Kasumi-1 (cell line): Measurements from ENCODE around the gene SLC2A10.

Experiments
- DNase-seq, 2 experiments: peaks; one replicate each; lab custom pipeline; 2025; lab: John Stamatoyannopoulos, UW

The SLC2A10 gene

DNA sequence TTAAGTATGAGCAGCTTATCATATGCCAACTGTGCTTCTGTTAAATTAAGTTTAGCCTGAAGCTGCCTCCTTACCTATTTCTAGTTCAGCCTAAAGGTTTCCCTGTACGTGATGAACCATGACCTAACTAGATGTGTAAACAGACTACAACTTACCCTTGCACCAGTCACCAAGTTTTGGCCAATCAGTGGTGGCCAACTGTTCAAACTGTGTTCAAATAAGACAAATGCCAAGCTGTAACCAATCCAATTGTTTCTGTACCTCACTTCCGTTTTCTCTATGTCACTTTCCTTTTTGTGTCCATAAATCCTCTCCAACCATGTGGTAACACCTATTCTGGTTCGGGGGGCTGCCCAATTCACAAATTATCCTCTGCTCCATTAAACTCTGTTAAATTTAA, 6.0 kb upstream of the SLC2A10 start:
- DNase-seq, result no peak

DNA sequence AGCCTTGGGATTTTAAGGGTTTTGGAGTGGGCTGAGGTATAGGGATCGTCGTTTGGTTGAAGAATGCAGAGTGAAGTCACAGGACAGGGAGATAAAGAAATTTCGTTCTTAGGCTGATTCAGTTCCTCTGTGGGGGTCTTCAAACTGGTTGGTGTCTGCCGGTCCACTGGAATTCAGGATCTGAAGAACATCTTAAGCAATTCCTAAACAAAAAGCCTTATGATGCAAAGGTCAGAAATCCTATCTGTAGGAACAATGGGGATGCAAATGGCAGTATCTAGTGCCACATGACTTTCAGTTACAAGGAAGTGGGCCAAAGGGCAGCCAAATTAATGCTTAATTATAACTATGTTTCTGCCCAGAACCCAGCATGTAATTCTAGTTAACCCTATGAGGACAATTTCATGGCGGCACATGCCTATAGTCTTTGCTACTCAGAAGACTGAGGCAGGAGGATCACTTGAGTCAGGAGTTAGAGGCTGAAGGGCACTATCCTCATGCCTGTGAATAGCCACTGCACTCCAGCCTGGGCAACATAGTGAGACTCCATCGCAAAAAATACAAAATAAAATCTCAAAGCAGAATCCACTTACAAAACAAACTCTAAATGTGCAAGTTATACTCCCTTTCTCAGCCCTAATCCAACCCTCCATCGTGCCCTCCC, 4.6 kb upstream of the SLC2A10 start:
- DNase-seq, result no peak

DNA sequence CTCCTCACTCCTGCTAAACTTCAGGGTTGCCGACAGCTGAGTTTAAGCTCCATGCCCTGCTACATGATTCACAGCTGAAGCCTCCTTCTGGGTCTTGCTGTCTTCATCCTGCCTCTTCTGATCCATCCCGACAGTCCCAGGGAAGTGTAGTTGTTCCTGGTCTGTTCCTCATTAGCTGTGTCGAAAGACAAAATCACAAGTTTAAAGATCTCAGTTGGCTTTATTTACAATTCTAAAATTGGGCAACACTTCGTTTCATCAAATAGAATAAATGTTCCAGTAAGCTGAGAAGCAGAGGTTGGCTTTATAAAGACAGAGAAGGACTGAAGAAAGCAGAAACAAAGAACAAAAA, 4.1 kb upstream of the SLC2A10 start:
- no peak for DNase-seq

GRCh38 chr20:46706242-46706641, 3.2 kb upstream of the SLC2A10 start:
- no peak for DNase-seq

- no peak for DNase-seq
Measured at GRCh38 chr20:46708172-46708860, 1.1 kb upstream of the SLC2A10 start.

- DNase-seq, result no peak
Measured at GRCh38 chr20:46709055-46709458, 392 bp upstream of the SLC2A10 start.

DNA sequence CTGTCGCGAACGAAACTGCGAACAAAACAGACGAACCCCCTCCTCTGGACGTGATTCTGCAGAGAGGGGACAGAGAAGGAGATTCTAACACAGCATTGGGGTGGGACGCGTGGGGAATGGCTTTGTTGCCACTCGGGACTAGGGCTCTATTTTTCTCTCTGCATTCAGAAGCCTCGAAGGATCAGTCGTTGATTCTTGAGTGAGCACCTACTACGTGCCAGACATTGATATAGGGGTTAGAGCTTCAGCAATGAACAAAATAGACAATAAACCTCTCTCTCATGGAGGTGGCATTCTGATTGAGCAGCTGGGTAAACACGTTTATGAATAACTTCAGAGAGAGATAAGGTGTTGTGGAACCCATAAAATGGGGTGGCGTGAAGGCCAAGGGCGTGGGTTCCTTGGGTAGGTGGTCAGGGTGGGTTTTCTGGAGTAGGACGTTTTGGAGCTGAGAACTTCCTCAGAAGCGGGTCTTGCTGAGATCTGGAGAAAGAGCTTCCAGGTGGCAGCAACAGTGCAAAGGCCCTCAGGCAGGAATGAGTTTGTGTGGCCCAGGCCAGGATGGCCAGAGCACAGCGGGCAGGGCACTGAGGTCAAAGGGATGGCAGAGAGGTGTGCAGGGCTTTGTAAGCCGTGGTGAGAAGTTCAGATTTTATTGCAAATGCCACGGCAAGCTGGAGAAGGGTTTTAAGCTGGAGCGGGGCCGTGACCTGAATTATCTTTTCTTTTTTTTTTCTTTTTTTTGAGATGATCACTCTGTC, 884 bp downstream of the SLC2A10 start:
- no peak for DNase-seq

DNA sequence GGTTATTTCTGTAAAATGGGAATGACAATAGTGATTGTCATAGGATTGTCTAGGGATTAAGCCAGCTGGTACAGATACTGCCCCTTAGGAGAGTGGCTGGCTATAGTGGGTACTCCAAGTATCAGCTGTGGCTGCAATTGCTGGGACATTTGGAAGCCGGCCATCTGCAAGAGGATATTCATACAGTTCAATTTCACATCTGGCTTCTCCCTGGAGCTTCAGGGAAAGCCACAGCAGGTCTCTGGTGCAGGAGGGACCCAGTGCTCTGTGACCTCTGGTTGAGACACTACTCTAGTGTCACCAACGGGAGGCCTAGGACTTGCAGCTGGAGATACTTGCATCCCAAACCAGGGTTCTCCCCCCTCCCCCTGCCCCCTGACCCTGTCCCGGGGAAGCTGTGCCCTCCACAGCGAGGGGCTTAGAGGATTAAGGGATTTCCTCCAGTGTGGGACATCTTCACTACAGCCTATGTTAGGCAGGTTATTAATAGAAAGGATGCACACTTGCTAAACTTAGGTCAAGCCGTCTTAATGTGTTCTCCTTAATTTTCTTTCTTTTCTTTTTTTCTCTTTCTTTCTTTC, 2.7 kb downstream of the SLC2A10 start:
- DNase-seq, result no peak

GRCh38 chr20:46713957-46714834, 4.7 kb downstream of the SLC2A10 start:
- no peak for DNase-seq

- DNase-seq, result no peak
Measured at GRCh38 chr20:46715292-46715756, 5.9 kb downstream of the SLC2A10 start.

DNA sequence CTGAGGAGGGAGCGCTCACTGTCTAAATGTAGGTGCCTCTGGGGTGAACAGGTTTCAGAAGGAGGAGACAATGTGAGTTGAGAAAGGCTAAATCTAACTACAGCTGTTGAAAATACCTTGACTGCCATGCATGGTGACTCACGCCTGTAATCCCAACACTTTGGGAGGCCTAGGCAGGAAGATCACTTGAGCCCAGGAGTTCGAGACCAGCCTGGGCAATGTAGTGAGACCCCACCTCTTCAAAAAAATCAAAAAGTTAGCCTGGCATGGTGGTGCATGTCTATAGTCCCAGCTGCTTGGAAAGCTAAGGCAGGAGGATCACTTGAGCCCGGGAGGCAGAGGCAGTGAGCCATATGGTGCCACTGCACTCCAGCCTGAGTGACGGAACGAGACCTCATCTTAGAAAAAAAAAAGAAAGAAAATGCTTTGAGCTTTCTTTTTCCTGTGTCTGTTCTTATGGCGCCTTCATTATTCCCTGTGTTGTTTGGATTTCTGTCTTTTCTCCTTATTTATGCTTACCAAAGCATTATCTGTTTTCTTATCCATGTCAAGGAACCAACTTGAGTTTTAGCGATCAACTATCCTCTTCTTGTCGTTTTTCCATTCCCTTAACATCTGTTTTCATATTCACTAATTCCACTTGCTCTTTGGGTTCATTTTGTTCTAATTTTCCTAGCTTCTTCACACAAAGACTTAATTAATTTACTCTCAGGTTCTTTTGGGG, 8.5 kb downstream of the SLC2A10 start:
- DNase-seq, result no peak

GRCh38 chr20:46720019-46720418, 10.6 kb downstream of the SLC2A10 start:
- DNase-seq, result no peak

DNA sequence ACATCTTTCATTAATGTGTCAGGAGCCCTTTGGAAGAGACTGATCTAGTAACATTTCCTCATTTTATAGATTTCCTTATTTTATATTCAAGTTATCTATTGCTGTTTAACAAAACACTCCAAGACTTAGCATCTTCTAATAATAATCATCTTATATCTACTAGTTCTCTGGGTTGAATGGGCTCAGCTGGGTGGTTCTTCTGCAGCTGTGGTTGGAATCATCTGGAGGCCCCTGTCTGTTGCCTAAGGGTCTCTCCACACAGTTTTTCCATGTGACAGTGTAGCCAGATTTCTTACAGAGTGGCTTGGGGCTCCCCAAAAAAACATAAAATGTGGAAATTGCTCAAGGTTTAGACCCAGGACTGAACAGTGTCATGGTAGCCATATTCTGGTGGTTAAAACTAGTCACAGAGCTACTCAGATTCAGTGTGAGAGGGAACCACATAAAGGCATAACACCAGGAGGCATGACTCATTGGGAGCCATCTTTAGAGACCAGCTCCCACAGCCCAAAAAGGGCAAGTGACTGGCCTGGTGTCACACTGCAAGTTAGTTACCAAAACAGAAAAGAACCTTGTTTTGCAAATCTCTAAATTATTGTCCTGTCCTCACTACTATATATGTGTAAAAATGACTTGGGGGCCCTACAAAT, 11.5 kb downstream of the SLC2A10 start:
- no peak for DNase-seq

DNA sequence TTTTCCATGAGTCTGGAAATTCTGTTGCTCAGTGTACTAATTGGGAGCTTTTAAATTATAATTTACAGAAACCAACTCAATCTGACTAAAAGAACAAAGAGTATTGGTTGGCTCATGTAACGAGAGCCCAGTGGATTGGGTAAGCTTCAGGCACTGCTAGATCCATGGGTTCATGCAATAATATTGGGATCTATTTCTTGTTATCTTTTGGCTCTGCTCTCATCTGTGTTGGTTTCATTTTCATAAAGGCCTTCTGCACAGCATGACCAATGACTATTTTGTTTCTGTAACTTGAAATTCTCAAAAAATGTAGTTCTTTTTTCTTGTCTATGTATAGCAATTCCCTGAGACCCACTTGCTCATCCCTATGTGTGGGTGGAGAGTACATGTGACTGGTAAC, 12.0 kb downstream of the SLC2A10 start:
- no peak for DNase-seq

DNA sequence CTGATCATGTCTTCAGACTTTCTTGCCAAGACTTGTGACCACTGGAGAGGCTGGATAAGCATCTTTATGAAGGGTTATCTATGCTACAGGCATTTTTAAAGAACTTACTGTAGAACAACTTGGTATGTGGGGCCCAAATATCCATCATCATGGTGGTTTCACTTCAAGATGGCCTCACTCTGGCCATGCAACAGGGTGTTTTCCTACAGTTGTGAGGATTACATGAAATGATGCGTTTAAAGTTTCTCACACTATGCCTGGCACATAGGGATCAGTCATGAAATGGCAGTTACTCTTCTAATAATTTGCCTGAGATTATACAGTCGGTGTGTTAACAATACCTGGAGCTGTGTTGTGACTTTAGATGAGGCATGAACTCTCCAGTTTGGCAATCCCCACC, 13.0 kb downstream of the SLC2A10 start:
- DNase-seq, result no peak

DNA sequence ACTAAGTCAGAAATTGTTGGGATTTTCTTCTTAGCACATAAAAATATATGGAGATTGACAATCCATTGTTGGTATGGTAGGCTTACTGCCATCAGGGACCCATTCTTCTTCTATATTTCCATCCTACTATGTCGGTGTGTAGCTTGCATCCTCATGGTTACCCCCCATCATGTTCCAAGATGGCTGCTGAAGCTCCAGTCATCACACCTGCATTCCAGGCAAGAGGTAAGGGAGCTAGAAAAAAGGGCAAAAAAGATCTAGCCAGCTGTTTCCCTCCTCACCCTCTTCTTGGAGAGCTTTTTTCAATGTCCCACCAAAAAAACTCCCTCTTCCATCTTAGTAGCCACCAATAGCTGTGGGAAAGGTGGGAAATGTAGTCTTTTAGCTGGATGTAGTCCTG, 13.6 kb downstream of the SLC2A10 start:
- no peak for DNase-seq

DNA sequence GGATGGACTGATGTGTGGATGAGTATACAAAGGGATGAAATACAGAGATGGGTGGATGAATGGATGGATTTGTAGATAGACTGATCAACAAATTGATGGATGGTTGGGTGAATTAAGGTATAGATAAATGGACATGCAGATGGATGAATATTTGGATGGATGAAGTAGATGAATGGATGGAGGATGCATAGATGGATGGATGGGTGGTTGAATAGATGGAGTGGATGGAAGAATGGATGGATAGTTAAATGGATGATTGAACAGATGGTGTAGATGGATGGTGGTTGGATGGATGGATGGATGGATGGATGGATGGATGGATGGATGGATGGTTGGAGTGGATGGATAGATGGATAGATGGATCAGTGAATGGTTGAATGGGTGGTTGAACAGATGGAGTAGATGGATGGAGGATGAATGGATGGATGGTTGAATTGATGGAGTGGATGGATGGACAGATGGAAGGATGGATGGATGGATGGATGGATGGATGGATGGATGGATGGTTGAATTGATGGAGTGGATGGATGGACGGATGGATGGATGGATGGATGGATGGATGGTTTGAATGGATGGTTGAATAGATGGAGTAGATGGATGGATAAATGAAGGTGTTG, 15.0 kb downstream of the SLC2A10 start:
- no peak for DNase-seq

DNA sequence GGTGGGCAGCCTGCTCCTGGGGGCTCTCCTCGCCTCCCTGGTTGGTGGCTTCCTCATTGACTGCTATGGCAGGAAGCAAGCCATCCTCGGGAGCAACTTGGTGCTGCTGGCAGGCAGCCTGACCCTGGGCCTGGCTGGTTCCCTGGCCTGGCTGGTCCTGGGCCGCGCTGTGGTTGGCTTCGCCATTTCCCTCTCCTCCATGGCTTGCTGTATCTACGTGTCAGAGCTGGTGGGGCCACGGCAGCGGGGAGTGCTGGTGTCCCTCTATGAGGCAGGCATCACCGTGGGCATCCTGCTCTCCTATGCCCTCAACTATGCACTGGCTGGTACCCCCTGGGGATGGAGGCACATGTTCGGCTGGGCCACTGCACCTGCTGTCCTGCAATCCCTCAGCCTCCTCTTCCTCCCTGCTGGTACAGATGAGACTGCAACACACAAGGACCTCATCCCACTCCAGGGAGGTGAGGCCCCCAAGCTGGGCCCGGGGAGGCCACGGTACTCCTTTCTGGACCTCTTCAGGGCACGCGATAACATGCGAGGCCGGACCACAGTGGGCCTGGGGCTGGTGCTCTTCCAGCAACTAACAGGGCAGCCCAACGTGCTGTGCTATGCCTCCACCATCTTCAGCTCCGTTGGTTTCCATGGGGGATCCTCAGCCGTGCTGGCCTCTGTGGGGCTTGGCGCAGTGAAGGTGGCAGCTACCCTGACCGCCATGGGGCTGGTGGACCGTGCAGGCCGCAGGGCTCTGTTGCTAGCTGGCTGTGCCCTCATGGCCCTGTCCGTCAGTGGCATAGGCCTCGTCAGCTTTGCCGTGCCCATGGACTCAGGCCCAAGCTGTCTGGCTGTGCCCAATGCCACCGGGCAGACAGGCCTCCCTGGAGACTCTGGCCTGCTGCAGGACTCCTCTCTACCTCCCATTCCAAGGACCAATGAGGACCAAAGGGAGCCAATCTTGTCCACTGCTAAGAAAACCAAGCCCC, 16.0 kb downstream of the SLC2A10 start:
- DNase-seq, result no peak

- no peak for DNase-seq
Measured at GRCh38 chr20:46731770-46732169, 22.3 kb downstream of the SLC2A10 start.
